ENCODE results near the gene DDX47. TPM values are rescaled to one million over a fixed set of nuclear protein-coding genes. Genes with fewer than 3 reads are reported as not detected.
"Not testable (repeated sequence)": the region's sequence is repeated elsewhere in the genome, so short reads cannot be mapped to it uniquely, and the experiment has no call there.

The DDX47 gene
- polyA plus RNA-seq, 3 donors = 32.3 to 44.1 (median 35.3) TPM

- 68 to 70% (median 69%) methylated on average over 14 of the region's 14 CpGs for WGBS, 3 donors
- no peak overlapping the region for H3K27ac ChIP-seq (ENCODE audit: low read depth, low read length)
Measured at GRCh38 chr12:12812618-12813119, 477 bp upstream of the DDX47 start.

DNA sequence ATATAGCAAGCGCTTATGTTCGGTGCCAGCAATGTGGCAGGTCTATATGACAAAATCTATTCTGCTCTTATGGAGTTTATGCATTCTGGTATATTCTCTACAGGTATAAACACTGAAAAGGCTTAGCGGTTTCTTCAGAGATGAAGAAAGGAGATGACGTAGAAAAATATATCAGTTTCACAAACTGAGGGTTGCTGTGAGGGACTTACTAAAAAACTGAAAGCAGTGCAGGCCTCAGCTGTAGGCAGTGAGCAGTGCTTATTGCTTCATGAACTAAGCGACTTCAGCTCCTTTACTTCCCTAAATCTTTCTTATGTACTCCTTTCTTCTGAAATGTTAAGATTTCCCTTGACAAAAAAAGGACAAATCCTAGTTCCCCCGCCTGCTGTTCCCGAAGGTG, 4.5 kb downstream of the DDX47 start:
- H3K27ac ChIP-seq (ENCODE audit: low read depth, low read length) = no peak overlapping the region
- 82 to 98% (median 84%) methylated on average over 7 of the region's 7 CpGs for WGBS, 3 donors

GRCh38 chr12:12818701-12819100, 5.6 kb downstream of the DDX47 start:
- H3K27ac ChIP-seq (ENCODE audit: low read depth, low read length) = no peak overlapping the region
- 89 to 94% (median 89%) methylated on average over 4 of the region's 4 CpGs for WGBS, 3 donors

GRCh38 chr12:12819221-12819620, 6.1 kb downstream of the DDX47 start:
- no peak overlapping the region for H3K27ac ChIP-seq (ENCODE audit: low read depth, low read length)
- WGBS, 3 donors = 93 to 95% (median 94%) methylated on average over 2 of the region's 2 CpGs

- 31 to 83% (median 57%) methylated on average over 2 of the region's 2 CpGs for WGBS, 3 donors
- H3K27ac ChIP-seq (ENCODE audit: low read depth, low read length) = no peak overlapping the region
Measured at GRCh38 chr12:12819752-12820311, 6.7 kb downstream of the DDX47 start.

DNA sequence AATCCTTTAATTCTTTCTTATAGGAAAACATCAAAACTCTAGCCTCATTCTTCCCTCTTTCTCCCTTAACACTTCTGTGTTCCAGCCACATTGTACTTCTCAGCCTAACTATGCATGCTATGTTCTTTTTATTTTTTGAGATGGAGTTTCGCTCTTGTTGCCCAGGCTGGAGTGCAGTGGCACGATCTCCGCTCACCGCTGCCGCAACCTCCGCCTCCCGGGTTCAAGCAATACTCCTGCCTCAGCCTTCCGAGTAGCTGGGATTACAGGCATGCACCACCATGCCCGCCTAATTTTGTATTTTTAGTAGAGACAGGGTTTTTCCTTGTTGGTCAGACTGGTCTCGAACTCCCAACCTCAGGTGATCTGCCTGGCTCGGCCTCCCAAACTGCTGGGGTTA, 7.2 kb downstream of the DDX47 start:
- H3K27ac ChIP-seq (ENCODE audit: low read depth, low read length) = not testable (repeated sequence)
- WGBS, 3 donors = 97 to 98% (median 98%) methylated on average over 11 of the region's 11 CpGs

GRCh38 chr12:12821975-12822374, 8.8 kb downstream of the DDX47 start:
- WGBS, 3 donors = 91 to 93% (median 93%) methylated on average over 6 of the region's 6 CpGs
- H3K27ac ChIP-seq (ENCODE audit: low read depth, low read length) = no peak overlapping the region

DNA sequence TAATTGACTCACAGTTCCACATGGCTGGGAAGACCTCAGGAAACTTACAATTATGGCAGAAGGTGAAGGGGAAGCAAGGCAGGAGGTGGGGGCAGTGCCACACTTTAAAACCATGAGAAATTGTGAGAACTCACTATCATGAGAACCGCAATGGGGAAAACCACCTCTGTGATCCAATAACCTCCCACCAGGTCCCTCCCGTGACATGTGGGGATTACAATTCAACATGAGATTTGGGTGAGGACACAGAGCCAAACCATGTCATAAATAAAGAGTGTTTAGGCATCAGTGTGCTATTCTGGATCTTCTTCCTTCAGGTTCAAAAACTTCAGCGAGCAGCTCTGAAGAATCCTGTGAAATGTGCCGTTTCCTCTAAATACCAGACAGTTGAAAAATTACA, 9.7 kb downstream of the DDX47 start:
- no peak overlapping the region for H3K27ac ChIP-seq (ENCODE audit: low read depth, low read length)
- WGBS, 3 donors = 93 to 97% (median 95%) methylated on average over 4 of the region's 4 CpGs

GRCh38 chr12:12823300-12823699, 10.2 kb downstream of the DDX47 start:
- 48 to 73% (median 72%) methylated on average over 2 of the region's 2 CpGs for WGBS, 3 donors
- no peak overlapping the region for H3K27ac ChIP-seq (ENCODE audit: low read depth, low read length)

- no peak overlapping the region for H3K27ac ChIP-seq (ENCODE audit: low read depth, low read length)
- 98 to 99% (median 99%) methylated on average over 5 of the region's 5 CpGs for WGBS, 3 donors
Measured at GRCh38 chr12:12823811-12824210, 10.7 kb downstream of the DDX47 start.

DNA sequence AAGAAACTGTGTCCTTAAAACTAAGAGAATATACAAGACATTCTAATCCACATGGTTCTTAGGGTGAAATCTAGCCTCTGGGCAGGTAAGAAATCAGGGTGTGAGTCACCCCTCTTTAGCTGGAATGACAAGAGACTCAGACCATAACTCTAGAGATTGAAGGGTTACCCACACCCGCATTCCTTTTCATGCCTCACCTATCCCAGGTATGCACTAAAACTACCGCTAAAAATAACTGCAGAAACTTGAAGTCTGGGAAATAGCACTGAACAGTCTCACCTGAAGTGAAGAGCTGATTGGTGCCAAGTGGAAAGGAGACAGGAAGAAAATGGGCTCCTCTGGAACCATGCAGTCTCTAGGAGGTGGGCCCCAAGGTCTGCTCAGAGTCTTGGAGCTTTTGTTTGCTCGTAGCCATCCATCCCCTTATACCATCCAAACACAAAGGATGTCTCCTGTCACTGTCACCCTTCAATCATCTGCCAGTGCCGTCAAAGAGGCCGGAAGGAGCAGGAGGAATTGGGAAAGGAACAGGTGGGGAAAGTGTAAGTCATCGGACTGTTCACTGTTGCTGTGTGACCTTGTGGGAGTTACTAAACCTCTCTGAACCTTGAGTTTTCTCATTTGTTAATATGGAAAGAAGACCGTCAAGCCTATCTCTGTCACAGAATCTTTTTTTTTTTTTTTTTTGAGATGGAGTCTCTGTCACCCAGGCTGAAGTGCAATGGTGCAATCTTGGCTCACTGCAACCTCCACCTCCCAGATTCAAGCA, 22.4 kb downstream of the DDX47 start:
- H3K27ac ChIP-seq (ENCODE audit: low read depth, low read length) = no peak overlapping the region
- 85 to 91% (median 86%) methylated on average over 7 of the region's 7 CpGs for WGBS, 3 donors

DNA sequence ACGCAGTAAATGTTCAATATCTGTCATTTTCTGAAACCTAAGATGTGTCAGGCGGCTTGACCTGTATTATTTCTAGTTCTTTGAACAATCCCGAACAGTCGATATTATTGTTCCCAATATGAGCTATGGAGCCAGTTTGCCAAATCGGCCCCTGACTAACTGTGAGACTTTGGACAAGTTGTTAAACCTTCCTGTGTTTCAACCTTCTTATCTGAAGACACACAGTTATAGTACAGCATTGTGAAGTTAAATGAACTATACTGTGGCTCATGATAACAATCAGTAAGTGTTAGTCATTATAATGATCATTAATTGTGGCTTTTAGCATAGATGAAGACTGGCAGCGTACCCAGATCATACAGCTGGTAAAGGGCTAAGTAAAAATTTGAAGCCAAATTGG, 23.4 kb downstream of the DDX47 start:
- no peak overlapping the region for H3K27ac ChIP-seq (ENCODE audit: low read depth, low read length)
- WGBS, 3 donors = 73 to 90% (median 82%) methylated on average over 6 of the region's 6 CpGs

- 42 to 59% (median 50%) methylated on average over 15 of the region's 15 CpGs for WGBS, 3 donors
Measured at GRCh38 chr12:12837025-12837812, 24.1 kb downstream of the DDX47 start.

DNA sequence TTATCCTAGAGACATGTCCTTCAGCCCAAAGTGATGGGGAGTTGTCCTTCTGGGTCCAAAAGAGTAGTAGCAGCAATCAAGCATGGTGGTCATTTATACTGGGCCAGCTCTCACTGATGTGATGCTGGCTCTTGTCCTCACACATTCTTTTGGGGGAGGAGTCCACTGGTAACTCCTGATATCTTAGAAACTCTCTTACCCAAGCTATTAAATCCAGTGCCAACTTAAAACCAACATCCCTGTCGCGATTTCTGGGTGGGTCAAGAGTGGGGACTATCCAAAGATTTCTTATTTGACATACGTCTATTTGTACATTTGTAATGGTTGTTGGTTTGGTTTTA, 24.6 kb downstream of the DDX47 start:
- 88 to 93% (median 92%) methylated on average over 3 of the region's 3 CpGs for WGBS, 3 donors
- no peak overlapping the region for H3K27ac ChIP-seq (ENCODE audit: low read depth, low read length)

More at GRCh38 chr12:12837025-12837812, 24.1 kb downstream of the DDX47 start:
- no peak overlapping the region for H3K27ac ChIP-seq (ENCODE audit: low read depth, low read length)

GRCh38 chr12:12839003-12839395, 25.9 kb downstream of the DDX47 start:
- WGBS, 3 donors = 71 to 95% (median 87%) methylated on average over 1 of the region's 1 CpG

DNA sequence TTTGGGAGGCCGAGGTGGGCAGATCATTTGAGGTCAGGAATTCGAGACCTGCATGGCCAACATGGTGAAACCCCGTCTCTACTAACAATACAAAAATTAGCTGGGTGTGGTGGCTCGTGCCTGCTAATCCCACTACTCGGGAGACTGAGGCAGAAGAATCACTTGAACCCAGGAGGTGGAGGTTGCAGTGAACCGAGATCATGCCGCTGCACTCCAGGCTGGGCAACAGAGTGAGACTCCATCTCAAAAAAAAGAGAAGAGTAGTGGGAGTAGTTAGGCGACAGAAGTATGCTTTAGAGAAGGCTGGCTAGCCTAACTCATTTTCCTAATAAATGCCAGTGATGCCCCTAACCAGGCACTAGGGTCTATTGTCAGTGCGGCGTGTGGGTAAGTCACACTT, 26.3 kb downstream of the DDX47 start:
- not testable (repeated sequence) for H3K27ac ChIP-seq (ENCODE audit: low read depth, low read length)
- 94 to 97% (median 95%) methylated on average over 10 of the region's 10 CpGs for WGBS, 3 donors

More at GRCh38 chr12:12839003-12839395, 25.9 kb downstream of the DDX47 start:
- no peak overlapping the region for H3K27ac ChIP-seq (ENCODE audit: low read depth, low read length)

- 54 to 79% (median 56%) methylated on average over 5 of the region's 5 CpGs for WGBS, 3 donors
- no peak overlapping the region for H3K27ac ChIP-seq (ENCODE audit: low read depth, low read length)
Measured at GRCh38 chr12:12839873-12840579, 26.9 kb downstream of the DDX47 start.

DNA sequence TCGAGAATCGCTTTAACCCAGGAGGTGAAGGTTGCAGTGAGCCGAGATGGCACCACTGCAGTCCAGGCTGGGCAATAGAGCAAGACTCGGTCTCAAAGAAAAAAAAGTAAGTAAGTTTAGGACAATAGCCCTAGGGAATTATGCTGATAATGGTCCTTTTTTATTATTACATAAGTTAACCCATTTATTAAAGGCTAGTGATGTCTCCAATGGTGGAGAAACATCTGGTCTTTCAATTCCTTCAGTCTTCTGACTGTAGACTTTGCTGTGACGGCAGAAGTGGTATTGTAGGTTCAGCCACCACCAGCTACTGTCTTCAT, 27.4 kb downstream of the DDX47 start:
- 89 to 94% (median 91%) methylated on average over 5 of the region's 5 CpGs for WGBS, 3 donors
- H3K27ac ChIP-seq (ENCODE audit: low read depth, low read length) = no peak overlapping the region

- WGBS, 3 donors = 88 to 97% (median 97%) methylated on average over 13 of the region's 13 CpGs
- H3K27ac ChIP-seq (ENCODE audit: low read depth, low read length) = not testable (repeated sequence)
Measured at GRCh38 chr12:12841428-12841827, 28.3 kb downstream of the DDX47 start.
